ENCODE results near the gene HHIPL1. TPM values are rescaled to one million over a fixed set of nuclear protein-coding genes. Genes with fewer than 3 reads are reported as not detected.

Gene HHIPL1
- total and polyA plus RNA-seq, 2 donors (not counting 3 experiments of a cell fraction or from before 2014, with no cell fraction given), result 1.3 to 2.1 TPM

DNA sequence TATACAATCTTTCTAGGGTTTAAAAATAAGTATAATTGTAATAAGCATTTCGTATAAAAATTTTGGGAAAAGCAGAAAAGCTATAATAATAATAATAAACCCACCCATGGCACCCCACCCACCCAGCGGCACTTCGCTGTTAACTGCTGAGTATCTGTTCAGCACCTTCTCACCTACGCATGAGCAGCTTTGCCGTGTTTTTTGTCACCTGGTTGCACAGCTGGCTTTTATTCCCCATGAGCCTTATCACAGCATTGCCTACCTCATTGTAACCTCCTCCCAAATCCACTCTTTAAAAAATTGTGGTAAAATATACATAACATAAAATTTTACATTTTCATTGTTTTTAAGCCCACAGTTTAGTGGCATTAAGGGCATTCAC lies 73.9 kb downstream of the HHIPL1 start:
- POLR2A ChIA-PET, result no interaction called here
- Histone ChIP-seq H3K27me3 (ENCODE audit: control insufficient read depth in 2 of 2, insufficient read depth in 2 of 2, low read length in 2 of 2) (peaks cover 0 to 2% of the 10 kb centered on the region in 2 experiments), H3K36me3 (ENCODE audit: control insufficient read depth in 2 of 2, extremely low read depth in 1 of 2, insufficient read depth in 2 of 2, low read length in 2 of 2) (no peaks in the 10 kb centered on the region)

DNA sequence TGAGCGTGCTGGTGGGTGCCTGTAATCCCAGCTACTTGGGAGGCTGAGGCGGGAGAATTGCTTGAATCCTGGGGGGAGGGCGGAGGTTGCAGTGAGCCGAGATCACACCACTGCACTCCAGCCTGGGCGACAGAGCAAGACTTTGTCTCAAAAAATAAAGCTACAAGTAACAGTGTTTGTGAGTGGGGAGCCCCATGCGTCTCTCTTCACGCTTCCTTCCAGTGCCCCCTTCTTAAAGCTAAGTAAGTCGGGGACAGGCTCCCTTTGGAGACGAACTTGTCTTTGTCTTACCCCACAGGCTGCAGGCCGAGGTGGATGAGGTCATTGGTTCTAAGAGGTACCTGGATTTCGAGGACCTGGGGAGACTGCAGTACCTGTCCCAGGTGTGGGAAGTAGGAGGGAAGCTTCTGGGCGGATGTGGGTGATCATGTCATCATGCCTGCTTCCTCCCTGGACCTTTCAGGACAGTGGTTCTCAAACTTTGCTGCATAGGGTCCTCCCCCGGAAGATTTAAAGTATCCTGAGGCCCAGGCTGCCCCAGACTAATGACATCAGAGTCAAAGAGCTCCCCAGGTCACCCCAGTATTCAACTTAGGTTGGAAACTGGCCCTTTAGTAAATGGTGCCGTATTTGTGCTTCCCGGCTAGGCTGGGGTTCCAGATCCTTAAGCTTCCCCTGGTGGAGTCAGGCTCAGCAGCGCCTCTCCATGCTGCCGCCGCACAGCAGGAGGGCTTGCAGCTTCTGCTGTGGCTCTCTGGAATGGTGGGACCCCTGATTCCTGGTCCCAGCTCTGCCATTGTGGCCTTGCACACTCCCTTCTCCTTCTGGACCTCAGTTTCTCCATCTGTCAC lies 76.2 kb downstream of the HHIPL1 start:
- POLR2A ChIA-PET, result interaction anchor here (0.7 kb wide), 1 partner anchor 92 kb away, joined by 4 read pairs; no protein-coding TSS in a partner anchor
- intact Hi-C loops (cut with micrococcal nuclease) (no loop called here), dilution Hi-C loops (cut with MboI; ENCODE audit: extremely low pct_ligation_motif_present, low sequenced_read_pairs) (no loop called here)
- Histone ChIP-seq H3K27ac (ENCODE audit: insufficient read depth, low read depth, low read length) (no peak overlapping the region), H3K79me2 (ENCODE audit: control insufficient read depth, insufficient read depth, low read length) (no peaks in the 10 kb centered on the region), H4K20me1 (replicated peaks; ENCODE audit: control insufficient read depth, extremely low read depth, insufficient read depth, low read length) (no peaks in the 10 kb centered on the region), H3K9me1 (replicated peaks; ENCODE audit: control insufficient read depth, extremely low read depth, insufficient read depth, low read length) (no peaks in the 10 kb centered on the region), H3K9ac (replicated peaks; ENCODE audit: extremely low read depth, insufficient read depth, low read length) (no peak overlapping the region), H3K4me3 (replicated peaks in 1 of 3; ENCODE audit: insufficient read depth in 1 of 3, low read depth in 1 of 3, low read length in 3 of 3) (no peak overlapping the region), H3K36me3 (ENCODE audit: control insufficient read depth in 2 of 2, extremely low read depth in 1 of 2, insufficient read depth in 2 of 2, low read length in 2 of 2) (no peaks in the 10 kb centered on the region), H3K27me3 (ENCODE audit: control insufficient read depth in 2 of 2, insufficient read depth in 2 of 2, low read length in 2 of 2) (peaks cover 0 to 2% of the 10 kb centered on the region in 2 experiments), H3K4me1 (ENCODE audit: control insufficient read depth, extremely low read depth, insufficient read depth, low read length) (no peaks in the 10 kb centered on the region), H2AFZ (ENCODE audit: low read depth, low read length) (no peak overlapping the region), H3K9me3 (replicated peaks; ENCODE audit: control insufficient read depth, insufficient read depth, low read length) (no peaks in the 10 kb centered on the region), H3K4me2 (ENCODE audit: insufficient read depth, low read length) (no peak overlapping the region)
- TF ChIP-seq, protein P1, sequence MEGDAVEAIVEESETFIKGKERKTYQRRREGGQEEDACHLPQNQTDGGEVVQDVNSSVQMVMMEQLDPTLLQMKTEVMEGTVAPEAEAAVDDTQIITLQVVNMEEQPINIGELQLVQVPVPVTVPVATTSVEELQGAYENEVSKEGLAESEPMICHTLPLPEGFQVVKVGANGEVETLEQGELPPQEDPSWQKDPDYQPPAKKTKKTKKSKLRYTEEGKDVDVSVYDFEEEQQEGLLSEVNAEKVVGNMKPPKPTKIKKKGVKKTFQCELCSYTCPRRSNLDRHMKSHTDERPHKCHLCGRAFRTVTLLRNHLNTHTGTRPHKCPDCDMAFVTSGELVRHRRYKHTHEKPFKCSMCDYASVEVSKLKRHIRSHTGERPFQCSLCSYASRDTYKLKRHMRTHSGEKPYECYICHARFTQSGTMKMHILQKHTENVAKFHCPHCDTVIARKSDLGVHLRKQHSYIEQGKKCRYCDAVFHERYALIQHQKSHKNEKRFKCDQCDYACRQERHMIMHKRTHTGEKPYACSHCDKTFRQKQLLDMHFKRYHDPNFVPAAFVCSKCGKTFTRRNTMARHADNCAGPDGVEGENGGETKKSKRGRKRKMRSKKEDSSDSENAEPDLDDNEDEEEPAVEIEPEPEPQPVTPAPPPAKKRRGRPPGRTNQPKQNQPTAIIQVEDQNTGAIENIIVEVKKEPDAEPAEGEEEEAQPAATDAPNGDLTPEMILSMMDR (IDR thresholded peaks at IDR 0.05; ENCODE audit: extremely low read depth in 1 of 2, insufficient read depth in 1 of 2, low read depth in 1 of 2, low read length in 2 of 2), result no peak
- TF ChIP-seq FOS (IDR thresholded peaks at IDR 0.05; ENCODE audit: borderline replicate concordance, insufficient read depth, low read length), result no peak
- no peak for TF ChIP-seq MYC (IDR thresholded peaks at IDR 0.05; ENCODE audit: low read depth, low read length)
- no peak for TF ChIP-seq JUN (IDR thresholded peaks at IDR 0.05; ENCODE audit: borderline replicate concordance, insufficient read depth, insufficient read length, low read depth)
- TF ChIP-seq POLR2AphosphoS5 (IDR thresholded peaks at IDR 0.05; ENCODE audit: insufficient read depth, low read depth, low read length), result no peak
- TF ChIP-seq, protein P2, sequence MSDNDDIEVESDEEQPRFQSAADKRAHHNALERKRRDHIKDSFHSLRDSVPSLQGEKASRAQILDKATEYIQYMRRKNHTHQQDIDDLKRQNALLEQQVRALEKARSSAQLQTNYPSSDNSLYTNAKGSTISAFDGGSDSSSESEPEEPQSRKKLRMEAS (IDR thresholded peaks at IDR 0.05; ENCODE audit: insufficient read depth, insufficient read length), result no peak
- TF ChIP-seq GATA2 (IDR thresholded peaks at IDR 0.05; ENCODE audit: insufficient read depth, insufficient read length, low read depth, low read length), result no peak
- no peak for TF ChIP-seq POLR2A (IDR thresholded peaks at IDR 0.05; ENCODE audit: low read depth, low read length)
- TF ChIP-seq EZH2 (IDR thresholded peaks at IDR 0.05; ENCODE audit: borderline replicate concordance, low read depth, low read length, severe bottlenecking), result no peak
- BruUV-seq (replicated peaks), result no TSS peak
- CTCF ChIA-PET, result interaction anchor here (1.2 kb wide), 1 partner anchor 178 kb away, joined by 3 read pairs; no protein-coding TSS in a partner anchor
- FAIRE-seq, result no peak
- no peak for DNase-seq (ENCODE audit: low read depth, low spot score)

More for the DNA sequence above, 73.9 kb downstream of the HHIPL1 start:
- H4K20me1 ChIP-seq (replicated peaks; ENCODE audit: control insufficient read depth, extremely low read depth, insufficient read depth, low read length), result no peaks in the 10 kb centered on the region
- CTCF ChIA-PET, result interaction anchor here (0.8 to 2.4 kb wide), 4 partner anchors 11 to 181 kb away, joined by 3 to 10 read pairs (median 4); no protein-coding TSS in a partner anchor
- no TSS peak for BruUV-seq (replicated peaks)
- intact Hi-C loops (cut with micrococcal nuclease), result no loop called here
- no peak for DNase-seq (ENCODE audit: low read depth, low spot score)
- H3K27ac ChIP-seq (ENCODE audit: insufficient read depth, low read depth, low read length), result no peak overlapping the region
- no peaks in the 10 kb centered on the region for H3K4me1 ChIP-seq (ENCODE audit: control insufficient read depth, extremely low read depth, insufficient read depth, low read length)
- H3K9me3 ChIP-seq (replicated peaks; ENCODE audit: control insufficient read depth, insufficient read depth, low read length), result no peaks in the 10 kb centered on the region
- no peaks in the 10 kb centered on the region for H3K9me1 ChIP-seq (replicated peaks; ENCODE audit: control insufficient read depth, extremely low read depth, insufficient read depth, low read length)
- H2AFZ ChIP-seq (ENCODE audit: low read depth, low read length), result no peak overlapping the region
- no peak overlapping the region for H3K4me3 ChIP-seq (replicated peaks in 1 of 3; ENCODE audit: insufficient read depth in 1 of 3, low read depth in 1 of 3, low read length in 3 of 3)
- H3K79me2 ChIP-seq (ENCODE audit: control insufficient read depth, insufficient read depth, low read length), result no peaks in the 10 kb centered on the region
- H3K4me2 ChIP-seq (ENCODE audit: insufficient read depth, low read length), result no peak overlapping the region
- dilution Hi-C loops (cut with MboI; ENCODE audit: extremely low pct_ligation_motif_present, low sequenced_read_pairs), result no loop called here
- no peak for FAIRE-seq
- H3K9ac ChIP-seq (replicated peaks; ENCODE audit: extremely low read depth, insufficient read depth, low read length), result no peak overlapping the region
- TF ChIP-seq, protein P2 (IDR thresholded peaks at IDR 0.05; ENCODE audit: insufficient read depth, insufficient read length), result no peak
- TF ChIP-seq FOS (IDR thresholded peaks at IDR 0.05; ENCODE audit: borderline replicate concordance, insufficient read depth, low read length) (no peak), EZH2 (IDR thresholded peaks at IDR 0.05; ENCODE audit: borderline replicate concordance, low read depth, low read length, severe bottlenecking) (no peak), POLR2A (IDR thresholded peaks at IDR 0.05; ENCODE audit: low read depth, low read length) (no peak), MYC (IDR thresholded peaks at IDR 0.05; ENCODE audit: low read depth, low read length) (no peak)

All from endothelial cell of umbilical vein (primary cell).